H1 (cell line): ENCODE results near the gene KCNMA1. TPM values are rescaled to one million over a fixed set of nuclear protein-coding genes. Genes with fewer than 3 reads are reported as not detected.

Experiments used
- EGR1 ChIP-seq: IDR thresholded peaks from 2 replicates; pipeline ENCODE4 v1.6.1; 2011; ENCODE audit warnings: low read depth, low read length, borderline replicate concordance
- RAD21 ChIP-seq, 2 experiments: IDR thresholded peaks in 1 of 2; conservative IDR thresholded peaks in 1 of 2; 2 replicates each; pipeline ENCODE4 v1.6.1; 2011; ENCODE audit warnings: low read depth in 2 of 2, low read length in 2 of 2, improper control_type of control experiment in 1 of 2, inconsistent platforms in 1 of 2, mild to moderate bottlenecking in 1 of 2, moderate library complexity in 1 of 2
- TAF1 ChIP-seq: IDR thresholded peaks from 2 replicates; pipeline ENCODE4 v1.6.1; 2011; ENCODE audit warnings: mild to moderate bottlenecking, low read depth, low read length
- polyA plus RNA-seq, 7 experiments: library from polyadenylated mRNA; depleted of rRNA in 3 of 7; stranded (reverse) in 5 of 7; unstranded in 2 of 7; fragments of >200 nt in 5 of 7; fragments of 200-250 nt in 2 of 7; gene quantifications; 1 replicate in 5 of 7; 2 replicates in 1 of 7; 4 replicates in 1 of 7; pipeline versions ENCODE4 v1.2.1 to v1.2.3, GENCODE V29; 2011 to 2013; ENCODE audit warnings: missing spikeins in 2 of 7, mixed read lengths in 2 of 7
- total RNA-seq: library from RNA; stranded (reverse); fragmentation: NEBNext Ultra II Directional; extraction: Animal tissue kit (Norgen Biotek cat#: 25700); gene quantifications from 2 replicates; pipeline ENCODE4 v1.2.1, GENCODE V29; 2021
- TF ChIP-seq, protein P1 (sequence below): fragments of 300-600 bp; sonication (generic); IDR thresholded peaks from 2 replicates; pipeline ENCODE4 v1.7.1; 2012; ENCODE audit warnings: low read length, moderate library complexity, mild to moderate bottlenecking, inconsistent platforms; ENCODE audit not compliant: insufficient replicate concordance
- TF ChIP-seq, protein P2 (sequence below), 3 experiments: IDR thresholded peaks; 1 replicate in 2 of 3; 2 replicates in 1 of 3; pipeline versions ENCODE4 v1.5.1 to v1.6.1; 2011; ENCODE audit warnings: low read length in 3 of 3, mild to moderate bottlenecking in 3 of 3, inconsistent platforms in 2 of 3, low read depth in 1 of 3, moderate library complexity in 1 of 3; ENCODE audit not compliant: insufficient read depth in 1 of 3; ENCODE audit errors: control extremely low read depth in 1 of 3
- TF ChIP-seq, protein P3 (sequence below): IDR thresholded peaks from 2 replicates; pipeline ENCODE4 v1.6.1; 2011; ENCODE audit warnings: low read depth, mild to moderate bottlenecking, low read length; ENCODE audit not compliant: insufficient read depth

The KCNMA1 gene
- total and polyA plus RNA-seq, 2 of the 8 experiments (the other 6 are each of a cell fraction or from before 2014, with no cell fraction given) = 10.2 to 11.1 TPM

DNA sequence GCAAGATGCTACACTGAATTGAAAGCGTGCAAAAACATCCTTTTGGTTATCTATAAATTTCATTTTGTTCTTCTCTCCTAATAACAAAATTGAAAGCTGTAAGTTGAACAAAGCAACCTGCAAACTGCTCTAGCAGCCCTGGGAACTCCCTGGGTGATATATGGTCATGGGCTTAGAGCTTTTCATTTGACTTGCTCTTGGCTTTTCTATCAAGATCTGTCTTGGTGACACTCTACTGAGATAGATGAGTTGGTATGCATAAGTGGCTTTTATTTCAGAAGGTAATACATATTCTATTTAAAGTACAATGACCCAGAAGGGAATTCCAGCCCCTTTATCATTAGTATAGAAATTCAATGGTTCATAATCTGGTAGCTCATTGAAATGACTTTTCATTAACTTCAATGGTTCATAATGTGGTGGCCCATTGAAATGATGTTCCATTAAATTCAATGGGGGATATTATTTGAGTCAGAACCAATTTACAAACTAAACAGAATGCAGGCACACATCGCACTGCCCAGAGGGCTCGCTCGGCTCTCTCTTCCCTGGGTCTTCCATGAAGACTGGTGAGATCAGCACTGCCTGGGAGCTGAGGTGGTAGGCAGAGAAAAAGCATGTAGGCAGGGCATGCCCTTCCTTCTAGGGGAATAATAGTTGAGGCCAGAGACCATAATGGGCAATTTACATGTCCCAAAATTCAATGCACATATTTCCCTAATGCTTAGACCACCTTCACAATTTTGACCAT, 10.1 kb upstream of the KCNMA1 start (continued):
- TF ChIP-seq, protein P1, sequence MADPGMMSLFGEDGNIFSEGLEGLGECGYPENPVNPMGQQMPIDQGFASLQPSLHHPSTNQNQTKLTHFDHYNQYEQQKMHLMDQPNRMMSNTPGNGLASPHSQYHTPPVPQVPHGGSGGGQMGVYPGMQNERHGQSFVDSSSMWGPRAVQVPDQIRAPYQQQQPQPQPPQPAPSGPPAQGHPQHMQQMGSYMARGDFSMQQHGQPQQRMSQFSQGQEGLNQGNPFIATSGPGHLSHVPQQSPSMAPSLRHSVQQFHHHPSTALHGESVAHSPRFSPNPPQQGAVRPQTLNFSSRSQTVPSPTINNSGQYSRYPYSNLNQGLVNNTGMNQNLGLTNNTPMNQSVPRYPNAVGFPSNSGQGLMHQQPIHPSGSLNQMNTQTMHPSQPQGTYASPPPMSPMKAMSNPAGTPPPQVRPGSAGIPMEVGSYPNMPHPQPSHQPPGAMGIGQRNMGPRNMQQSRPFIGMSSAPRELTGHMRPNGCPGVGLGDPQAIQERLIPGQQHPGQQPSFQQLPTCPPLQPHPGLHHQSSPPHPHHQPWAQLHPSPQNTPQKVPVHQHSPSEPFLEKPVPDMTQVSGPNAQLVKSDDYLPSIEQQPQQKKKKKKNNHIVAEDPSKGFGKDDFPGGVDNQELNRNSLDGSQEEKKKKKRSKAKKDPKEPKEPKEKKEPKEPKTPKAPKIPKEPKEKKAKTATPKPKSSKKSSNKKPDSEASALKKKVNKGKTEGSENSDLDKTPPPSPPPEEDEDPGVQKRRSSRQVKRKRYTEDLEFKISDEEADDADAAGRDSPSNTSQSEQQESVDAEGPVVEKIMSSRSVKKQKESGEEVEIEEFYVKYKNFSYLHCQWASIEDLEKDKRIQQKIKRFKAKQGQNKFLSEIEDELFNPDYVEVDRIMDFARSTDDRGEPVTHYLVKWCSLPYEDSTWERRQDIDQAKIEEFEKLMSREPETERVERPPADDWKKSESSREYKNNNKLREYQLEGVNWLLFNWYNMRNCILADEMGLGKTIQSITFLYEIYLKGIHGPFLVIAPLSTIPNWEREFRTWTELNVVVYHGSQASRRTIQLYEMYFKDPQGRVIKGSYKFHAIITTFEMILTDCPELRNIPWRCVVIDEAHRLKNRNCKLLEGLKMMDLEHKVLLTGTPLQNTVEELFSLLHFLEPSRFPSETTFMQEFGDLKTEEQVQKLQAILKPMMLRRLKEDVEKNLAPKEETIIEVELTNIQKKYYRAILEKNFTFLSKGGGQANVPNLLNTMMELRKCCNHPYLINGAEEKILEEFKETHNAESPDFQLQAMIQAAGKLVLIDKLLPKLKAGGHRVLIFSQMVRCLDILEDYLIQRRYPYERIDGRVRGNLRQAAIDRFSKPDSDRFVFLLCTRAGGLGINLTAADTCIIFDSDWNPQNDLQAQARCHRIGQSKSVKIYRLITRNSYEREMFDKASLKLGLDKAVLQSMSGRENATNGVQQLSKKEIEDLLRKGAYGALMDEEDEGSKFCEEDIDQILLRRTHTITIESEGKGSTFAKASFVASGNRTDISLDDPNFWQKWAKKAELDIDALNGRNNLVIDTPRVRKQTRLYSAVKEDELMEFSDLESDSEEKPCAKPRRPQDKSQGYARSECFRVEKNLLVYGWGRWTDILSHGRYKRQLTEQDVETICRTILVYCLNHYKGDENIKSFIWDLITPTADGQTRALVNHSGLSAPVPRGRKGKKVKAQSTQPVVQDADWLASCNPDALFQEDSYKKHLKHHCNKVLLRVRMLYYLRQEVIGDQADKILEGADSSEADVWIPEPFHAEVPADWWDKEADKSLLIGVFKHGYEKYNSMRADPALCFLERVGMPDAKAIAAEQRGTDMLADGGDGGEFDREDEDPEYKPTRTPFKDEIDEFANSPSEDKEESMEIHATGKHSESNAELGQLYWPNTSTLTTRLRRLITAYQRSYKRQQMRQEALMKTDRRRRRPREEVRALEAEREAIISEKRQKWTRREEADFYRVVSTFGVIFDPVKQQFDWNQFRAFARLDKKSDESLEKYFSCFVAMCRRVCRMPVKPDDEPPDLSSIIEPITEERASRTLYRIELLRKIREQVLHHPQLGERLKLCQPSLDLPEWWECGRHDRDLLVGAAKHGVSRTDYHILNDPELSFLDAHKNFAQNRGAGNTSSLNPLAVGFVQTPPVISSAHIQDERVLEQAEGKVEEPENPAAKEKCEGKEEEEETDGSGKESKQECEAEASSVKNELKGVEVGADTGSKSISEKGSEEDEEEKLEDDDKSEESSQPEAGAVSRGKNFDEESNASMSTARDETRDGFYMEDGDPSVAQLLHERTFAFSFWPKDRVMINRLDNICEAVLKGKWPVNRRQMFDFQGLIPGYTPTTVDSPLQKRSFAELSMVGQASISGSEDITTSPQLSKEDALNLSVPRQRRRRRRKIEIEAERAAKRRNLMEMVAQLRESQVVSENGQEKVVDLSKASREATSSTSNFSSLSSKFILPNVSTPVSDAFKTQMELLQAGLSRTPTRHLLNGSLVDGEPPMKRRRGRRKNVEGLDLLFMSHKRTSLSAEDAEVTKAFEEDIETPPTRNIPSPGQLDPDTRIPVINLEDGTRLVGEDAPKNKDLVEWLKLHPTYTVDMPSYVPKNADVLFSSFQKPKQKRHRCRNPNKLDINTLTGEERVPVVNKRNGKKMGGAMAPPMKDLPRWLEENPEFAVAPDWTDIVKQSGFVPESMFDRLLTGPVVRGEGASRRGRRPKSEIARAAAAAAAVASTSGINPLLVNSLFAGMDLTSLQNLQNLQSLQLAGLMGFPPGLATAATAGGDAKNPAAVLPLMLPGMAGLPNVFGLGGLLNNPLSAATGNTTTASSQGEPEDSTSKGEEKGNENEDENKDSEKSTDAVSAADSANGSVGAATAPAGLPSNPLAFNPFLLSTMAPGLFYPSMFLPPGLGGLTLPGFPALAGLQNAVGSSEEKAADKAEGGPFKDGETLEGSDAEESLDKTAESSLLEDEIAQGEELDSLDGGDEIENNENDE = no peak
- TF ChIP-seq, protein P2, sequence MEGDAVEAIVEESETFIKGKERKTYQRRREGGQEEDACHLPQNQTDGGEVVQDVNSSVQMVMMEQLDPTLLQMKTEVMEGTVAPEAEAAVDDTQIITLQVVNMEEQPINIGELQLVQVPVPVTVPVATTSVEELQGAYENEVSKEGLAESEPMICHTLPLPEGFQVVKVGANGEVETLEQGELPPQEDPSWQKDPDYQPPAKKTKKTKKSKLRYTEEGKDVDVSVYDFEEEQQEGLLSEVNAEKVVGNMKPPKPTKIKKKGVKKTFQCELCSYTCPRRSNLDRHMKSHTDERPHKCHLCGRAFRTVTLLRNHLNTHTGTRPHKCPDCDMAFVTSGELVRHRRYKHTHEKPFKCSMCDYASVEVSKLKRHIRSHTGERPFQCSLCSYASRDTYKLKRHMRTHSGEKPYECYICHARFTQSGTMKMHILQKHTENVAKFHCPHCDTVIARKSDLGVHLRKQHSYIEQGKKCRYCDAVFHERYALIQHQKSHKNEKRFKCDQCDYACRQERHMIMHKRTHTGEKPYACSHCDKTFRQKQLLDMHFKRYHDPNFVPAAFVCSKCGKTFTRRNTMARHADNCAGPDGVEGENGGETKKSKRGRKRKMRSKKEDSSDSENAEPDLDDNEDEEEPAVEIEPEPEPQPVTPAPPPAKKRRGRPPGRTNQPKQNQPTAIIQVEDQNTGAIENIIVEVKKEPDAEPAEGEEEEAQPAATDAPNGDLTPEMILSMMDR (IDR thresholded peaks at IDR 0.05; ENCODE audit: control extremely low read depth in 1 of 3, insufficient read depth in 1 of 3, low read depth in 1 of 3, low read length in 3 of 3) = no peak
- TF ChIP-seq TAF1 = no peak
- TF ChIP-seq, protein P3, sequence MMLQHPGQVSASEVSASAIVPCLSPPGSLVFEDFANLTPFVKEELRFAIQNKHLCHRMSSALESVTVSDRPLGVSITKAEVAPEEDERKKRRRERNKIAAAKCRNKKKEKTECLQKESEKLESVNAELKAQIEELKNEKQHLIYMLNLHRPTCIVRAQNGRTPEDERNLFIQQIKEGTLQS = no peak
- no peak for TF ChIP-seq RAD21 (IDR thresholded peaks at IDR 0.05 in 1 of 2, conservative IDR thresholded peaks at IDR 0.05 in 1 of 2; ENCODE audit: low read depth in 2 of 2, low read length in 2 of 2)
- TF ChIP-seq EGR1 = no peak
